ENCODE data around the gene ZRANB1.

The ZRANB1 gene

DNA sequence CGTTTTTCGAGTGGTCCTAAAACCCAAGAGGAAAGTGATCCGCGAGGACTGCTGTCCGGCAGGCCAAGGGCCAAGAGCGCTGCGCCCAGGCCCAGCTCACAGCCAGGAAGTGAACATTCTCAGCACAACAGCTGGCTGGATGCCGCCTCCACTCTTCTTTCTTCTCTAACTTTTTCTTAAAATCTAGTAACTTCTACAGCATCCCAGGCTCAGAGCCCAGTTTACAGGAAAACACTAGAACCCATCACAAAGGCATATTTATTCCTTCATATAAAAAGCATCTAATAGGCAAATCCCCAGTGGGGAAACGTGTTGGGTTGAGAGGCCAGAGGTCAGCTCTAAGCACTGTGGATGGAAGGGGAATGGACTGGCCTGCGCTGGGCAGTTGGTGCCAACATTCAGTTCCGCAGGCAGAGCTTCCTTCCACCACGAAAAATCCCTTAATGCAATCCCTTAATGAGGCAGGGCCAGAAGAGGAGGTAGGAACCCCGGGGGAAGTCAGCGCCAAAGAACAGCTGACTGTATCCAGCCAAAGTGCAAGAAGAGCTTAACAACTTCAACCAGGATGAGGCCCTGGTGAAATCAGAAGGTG is 74.8 kb downstream of the ZRANB1 start:
- Mint-ChIP-seq H3K36me3 (ENCODE audit: low read depth) (no peaks in the 10 kb centered on the region), H3K9me3 (no peaks in the 10 kb centered on the region), H3K4me1 (ENCODE audit: low read depth) (peaks cover 15% of the 10 kb centered on the region), H3K4me3 (no peak overlapping the region), H3K27ac (no peak overlapping the region), H3K27me3 (ENCODE audit: low read depth) (peaks cover 9% of the 10 kb centered on the region)

- H3K4me1 Mint-ChIP-seq (ENCODE audit: low read depth), result peaks cover 15% of the 10 kb centered on the region
- no peak overlapping the region for H3K27ac Mint-ChIP-seq
- no peaks in the 10 kb centered on the region for H3K9me3 Mint-ChIP-seq
- peaks cover 9% of the 10 kb centered on the region for H3K27me3 Mint-ChIP-seq (ENCODE audit: low read depth)
- H3K36me3 Mint-ChIP-seq (ENCODE audit: low read depth), result no peaks in the 10 kb centered on the region
- H3K4me3 Mint-ChIP-seq, result no peak overlapping the region
Observed at GRCh38 chr10:125017547-125018298, 75.8 kb downstream of the ZRANB1 start.

- peaks cover 9% of the 10 kb centered on the region for H3K27me3 Mint-ChIP-seq (ENCODE audit: low read depth)
- no peak overlapping the region for H3K4me3 Mint-ChIP-seq
- H3K27ac Mint-ChIP-seq, result no peak overlapping the region
- H3K4me1 Mint-ChIP-seq (ENCODE audit: low read depth), result peaks cover 15% of the 10 kb centered on the region
- no peaks in the 10 kb centered on the region for H3K36me3 Mint-ChIP-seq (ENCODE audit: low read depth)
- H3K9me3 Mint-ChIP-seq, result no peaks in the 10 kb centered on the region
Observed at GRCh38 chr10:125018576-125019143, 76.7 kb downstream of the ZRANB1 start.

DNA sequence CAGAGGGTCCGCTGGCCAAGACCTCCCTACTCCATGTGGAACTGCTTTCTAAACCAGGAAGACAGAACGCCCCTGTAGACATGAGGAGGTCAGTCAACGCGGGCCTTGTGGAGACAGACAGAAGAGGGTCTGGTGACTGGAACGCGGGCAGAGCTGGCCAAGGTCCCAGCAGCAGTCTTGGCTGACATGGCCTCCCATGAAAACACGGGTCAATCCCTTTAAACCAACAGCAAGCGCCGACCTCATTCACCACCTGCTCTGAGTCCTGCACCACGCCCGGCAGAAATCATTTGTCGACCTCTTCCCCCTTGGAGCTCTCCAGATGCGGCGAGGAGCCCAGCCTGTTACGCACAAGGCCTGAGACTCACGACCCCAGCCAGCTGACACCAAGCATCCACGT is 78.5 kb downstream of the ZRANB1 start:
- Mint-ChIP-seq H3K27me3 (ENCODE audit: low read depth) (peaks cover 2% of the 10 kb centered on the region), H3K4me3 (no peak overlapping the region), H3K4me1 (ENCODE audit: low read depth) (peaks cover 2% of the 10 kb centered on the region), H3K36me3 (ENCODE audit: low read depth) (no peaks in the 10 kb centered on the region), H3K9me3 (no peaks in the 10 kb centered on the region), H3K27ac (no peak overlapping the region)

DNA sequence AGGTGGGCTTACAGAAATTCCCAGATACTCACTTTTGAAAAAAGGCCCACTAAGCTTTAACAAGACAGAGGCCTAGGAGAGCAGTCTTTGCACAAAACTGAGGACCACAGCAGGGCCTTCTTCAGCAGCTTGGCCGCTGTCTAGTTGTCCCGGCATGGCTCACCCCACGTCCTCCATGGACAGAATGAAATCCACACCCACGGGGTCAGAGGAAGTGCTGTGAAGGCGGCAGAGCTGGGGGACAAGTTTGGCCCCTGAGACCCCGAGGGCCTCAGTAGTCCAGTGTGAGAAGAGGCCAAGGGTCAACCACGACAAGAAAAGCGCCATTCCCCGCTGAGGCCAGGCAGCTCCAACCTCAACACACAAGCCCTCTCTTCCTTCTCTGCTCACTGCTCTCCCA is 78.9 kb downstream of the ZRANB1 start:
- Mint-ChIP-seq H3K27me3 (ENCODE audit: low read depth) (no peaks in the 10 kb centered on the region), H3K4me3 (no peak overlapping the region), H3K4me1 (ENCODE audit: low read depth) (no peaks in the 10 kb centered on the region), H3K27ac (no peak overlapping the region), H3K9me3 (no peaks in the 10 kb centered on the region), H3K36me3 (ENCODE audit: low read depth) (no peaks in the 10 kb centered on the region)

DNA sequence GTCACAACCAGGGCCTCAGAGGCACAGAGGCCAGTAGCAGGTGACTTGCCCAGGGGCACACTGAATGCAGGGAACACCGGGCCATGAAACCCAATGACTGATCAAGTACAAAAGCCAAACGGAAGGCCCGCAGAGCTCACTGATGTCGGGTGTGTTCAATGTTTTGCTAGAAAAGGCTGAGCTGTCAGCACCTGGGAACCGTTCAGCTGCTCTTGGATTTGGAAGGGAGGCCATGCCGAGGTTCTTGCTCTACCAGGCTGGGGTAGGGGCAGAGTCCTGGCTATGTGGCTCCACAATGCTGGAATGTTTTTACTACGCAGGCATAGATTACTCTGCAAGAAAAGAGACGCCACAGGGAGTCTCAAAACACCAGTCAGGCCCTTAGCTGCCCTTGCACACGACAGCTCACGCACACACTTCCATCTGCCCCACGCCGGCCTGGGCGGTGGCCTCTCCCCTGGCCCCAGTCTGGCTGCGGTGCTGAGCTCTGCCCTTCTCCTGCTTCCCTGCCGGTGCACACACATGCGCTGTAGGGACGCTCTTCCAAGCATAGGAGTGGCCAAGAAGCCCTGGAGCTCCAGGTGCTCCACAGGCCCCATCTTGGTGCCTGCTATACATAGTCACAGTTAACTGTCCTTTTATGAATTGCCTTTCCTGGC is 79.9 kb downstream of the ZRANB1 start:
- no peaks in the 10 kb centered on the region for H3K36me3 Mint-ChIP-seq (ENCODE audit: low read depth)
- no peak overlapping the region for H3K4me3 Mint-ChIP-seq
- no peaks in the 10 kb centered on the region for H3K4me1 Mint-ChIP-seq (ENCODE audit: low read depth)
- H3K9me3 Mint-ChIP-seq, result no peaks in the 10 kb centered on the region
- no peaks in the 10 kb centered on the region for H3K27me3 Mint-ChIP-seq (ENCODE audit: low read depth)
- H3K27ac Mint-ChIP-seq, result no peak overlapping the region

DNA sequence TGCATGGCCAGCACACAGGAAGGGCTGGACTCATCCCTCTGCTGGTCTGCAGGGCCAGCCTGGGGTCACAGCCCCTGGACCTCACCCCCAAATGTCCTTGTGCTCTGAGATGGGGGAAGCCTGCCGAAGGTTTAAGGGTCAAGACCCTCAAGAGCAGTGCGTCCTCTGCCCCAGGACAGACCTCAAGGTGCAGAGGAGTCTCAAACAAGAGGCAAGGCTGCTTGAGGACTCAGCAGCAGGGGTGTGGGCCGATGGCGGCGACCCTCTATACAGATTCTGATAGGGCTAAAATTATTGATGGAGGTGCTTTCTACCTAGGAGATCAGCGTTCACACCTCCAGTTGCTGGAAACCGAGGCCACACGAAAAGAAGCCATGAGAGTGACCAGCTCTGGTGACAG is 80.7 kb downstream of the ZRANB1 start:
- Mint-ChIP-seq H3K4me3 (no peak overlapping the region), H3K4me1 (ENCODE audit: low read depth) (no peaks in the 10 kb centered on the region), H3K36me3 (ENCODE audit: low read depth) (no peaks in the 10 kb centered on the region), H3K27me3 (ENCODE audit: low read depth) (no peaks in the 10 kb centered on the region), H3K9me3 (no peaks in the 10 kb centered on the region), H3K27ac (no peak overlapping the region)

DNA sequence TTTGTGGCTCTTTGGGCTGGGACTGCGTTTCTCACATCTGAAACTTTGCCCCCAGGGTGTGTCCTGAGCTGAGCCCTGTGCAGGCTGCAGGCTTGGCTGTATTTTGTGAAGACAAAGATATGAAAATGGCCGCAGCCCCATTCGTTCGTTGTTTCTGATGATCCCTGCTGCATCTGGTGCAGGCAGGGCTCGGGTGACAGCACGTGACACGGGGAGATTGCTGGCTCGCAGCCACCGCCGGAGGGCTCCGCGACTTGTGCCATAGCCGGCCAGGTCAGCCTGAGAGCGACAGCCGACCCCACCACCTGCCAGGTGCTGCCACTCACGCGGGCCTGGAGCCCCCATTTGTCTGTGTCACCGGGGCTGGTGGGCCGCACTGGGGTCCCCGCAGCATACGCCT is 81.3 kb downstream of the ZRANB1 start:
- H3K4me3 Mint-ChIP-seq, result no peak overlapping the region
- no peaks in the 10 kb centered on the region for H3K27me3 Mint-ChIP-seq (ENCODE audit: low read depth)
- no peaks in the 10 kb centered on the region for H3K36me3 Mint-ChIP-seq (ENCODE audit: low read depth)
- no peaks in the 10 kb centered on the region for H3K9me3 Mint-ChIP-seq
- H3K27ac Mint-ChIP-seq, result no peak overlapping the region
- no peaks in the 10 kb centered on the region for H3K4me1 Mint-ChIP-seq (ENCODE audit: low read depth)

GRCh38 chr10:125023862-125024496 is 82.1 kb downstream of the ZRANB1 start:
- Mint-ChIP-seq H3K9me3 (no peaks in the 10 kb centered on the region), H3K4me1 (ENCODE audit: low read depth) (no peaks in the 10 kb centered on the region), H3K27ac (no peak overlapping the region), H3K36me3 (ENCODE audit: low read depth) (no peaks in the 10 kb centered on the region), H3K27me3 (ENCODE audit: low read depth) (no peaks in the 10 kb centered on the region), H3K4me3 (no peak overlapping the region)

DNA sequence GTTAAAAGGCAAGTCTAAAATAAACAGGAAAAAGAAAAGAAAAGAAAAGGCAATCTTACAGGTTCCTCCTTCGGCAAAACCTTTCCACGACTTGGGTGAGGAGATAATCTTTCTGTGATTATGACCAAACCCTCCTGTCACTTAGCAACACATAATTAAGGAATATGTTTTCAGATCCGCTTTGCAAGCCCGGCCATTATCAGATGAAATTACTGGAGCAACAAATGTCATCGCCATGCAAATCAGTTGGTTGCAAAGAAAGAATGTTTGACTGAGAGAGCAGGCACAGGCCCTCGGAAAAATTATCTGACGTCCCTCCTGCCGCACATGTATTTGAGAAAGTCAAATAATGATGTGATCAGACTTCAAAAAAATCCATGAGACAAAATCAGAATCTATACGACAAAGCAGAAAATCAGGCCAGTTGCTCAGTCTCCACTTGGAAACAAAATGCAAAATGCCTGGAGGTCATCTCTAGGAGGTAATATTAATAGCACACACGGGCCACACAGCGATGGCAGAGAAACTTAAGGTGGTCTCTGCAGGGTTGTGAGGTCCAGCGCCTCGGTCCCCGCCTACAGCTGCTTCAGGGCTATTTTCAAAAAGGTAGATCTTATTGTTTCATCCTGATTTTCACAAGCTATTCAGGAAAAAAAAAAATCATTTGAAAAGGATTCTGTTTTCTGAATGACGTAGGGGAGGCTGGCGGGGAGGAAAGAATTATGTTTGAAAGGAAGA is 82.7 kb downstream of the ZRANB1 start:
- no peaks in the 10 kb centered on the region for H3K27me3 Mint-ChIP-seq (ENCODE audit: low read depth)
- no peaks in the 10 kb centered on the region for H3K36me3 Mint-ChIP-seq (ENCODE audit: low read depth)
- H3K27ac Mint-ChIP-seq, result no peak overlapping the region
- H3K4me1 Mint-ChIP-seq (ENCODE audit: low read depth), result no peaks in the 10 kb centered on the region
- no peaks in the 10 kb centered on the region for H3K9me3 Mint-ChIP-seq
- H3K4me3 Mint-ChIP-seq, result no peak overlapping the region

DNA sequence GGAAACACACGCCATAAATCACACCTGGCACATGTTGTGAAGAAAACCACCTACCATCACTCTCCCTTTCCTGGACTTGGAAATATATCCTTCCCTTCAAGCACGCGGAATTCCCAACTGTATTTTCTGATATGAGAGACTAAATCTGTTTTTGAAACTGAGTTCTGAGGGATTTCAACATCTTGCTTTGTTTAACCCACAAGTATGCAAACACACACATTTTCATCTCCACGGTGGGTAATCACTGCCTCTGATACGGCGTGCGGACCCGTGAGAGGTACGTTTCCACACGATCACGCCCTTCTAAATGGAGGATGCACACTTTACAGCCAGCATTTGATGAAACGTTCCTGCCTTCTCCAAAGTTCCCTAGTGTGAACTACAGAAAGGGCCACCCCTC is 83.4 kb downstream of the ZRANB1 start:
- no peaks in the 10 kb centered on the region for H3K9me3 Mint-ChIP-seq
- no peaks in the 10 kb centered on the region for H3K4me1 Mint-ChIP-seq (ENCODE audit: low read depth)
- no peak overlapping the region for H3K27ac Mint-ChIP-seq
- no peak overlapping the region for H3K4me3 Mint-ChIP-seq
- no peaks in the 10 kb centered on the region for H3K36me3 Mint-ChIP-seq (ENCODE audit: low read depth)
- no peaks in the 10 kb centered on the region for H3K27me3 Mint-ChIP-seq (ENCODE audit: low read depth)

DNA sequence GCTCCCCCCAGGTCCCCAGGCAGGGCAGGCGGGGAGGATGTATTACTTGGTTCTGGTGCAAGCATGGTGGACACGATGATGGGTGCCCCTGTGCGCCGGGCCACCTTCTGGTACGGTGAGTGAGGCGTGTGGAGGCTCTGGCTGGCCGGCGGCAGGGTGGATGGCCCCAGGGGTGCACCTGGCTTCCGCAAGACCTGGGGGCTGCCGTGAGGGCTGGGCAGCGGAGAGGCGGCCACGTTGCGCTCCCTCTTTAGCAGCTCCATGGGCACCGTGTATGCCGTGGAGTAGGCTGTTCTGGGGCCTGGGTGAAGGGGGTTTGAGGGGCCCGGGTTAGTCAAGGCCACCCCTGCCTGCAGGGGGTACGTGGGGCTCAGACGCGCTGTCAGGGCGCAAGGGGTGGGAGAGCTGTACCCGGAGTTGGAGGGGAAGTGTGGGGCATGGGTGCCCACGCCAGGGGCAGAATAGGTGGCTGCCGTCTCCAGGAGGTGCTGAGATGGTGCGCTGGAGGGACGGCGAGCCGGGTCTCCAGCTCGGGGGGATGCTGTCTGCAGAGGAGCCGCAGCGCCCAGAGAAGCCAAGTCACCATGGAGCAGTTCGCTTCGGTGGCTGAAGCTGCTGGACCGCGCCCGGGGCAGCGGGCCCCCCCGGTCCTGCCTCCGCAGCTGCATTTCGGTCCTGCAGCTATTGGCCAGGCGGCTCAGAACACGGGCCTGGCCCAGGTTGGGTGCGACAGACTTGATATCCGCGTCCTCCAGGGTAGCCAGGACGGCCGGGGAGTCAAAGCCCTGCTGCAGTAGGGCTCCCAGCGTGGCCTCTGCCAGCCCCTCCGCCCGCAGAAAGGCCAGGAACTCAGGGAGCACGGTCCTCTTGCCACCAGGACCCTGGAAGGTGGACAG is 84.4 kb downstream of the ZRANB1 start:
- Mint-ChIP-seq H3K36me3 (ENCODE audit: low read depth) (no peaks in the 10 kb centered on the region), H3K27me3 (ENCODE audit: low read depth) (no peaks in the 10 kb centered on the region), H3K27ac (no peak overlapping the region), H3K4me3 (no peak overlapping the region), H3K4me1 (ENCODE audit: low read depth) (no peaks in the 10 kb centered on the region), H3K9me3 (no peaks in the 10 kb centered on the region)

- no peak overlapping the region for H3K4me3 Mint-ChIP-seq
- H3K27ac Mint-ChIP-seq, result no peak overlapping the region
- H3K36me3 Mint-ChIP-seq (ENCODE audit: low read depth), result no peaks in the 10 kb centered on the region
- no peaks in the 10 kb centered on the region for H3K4me1 Mint-ChIP-seq (ENCODE audit: low read depth)
- H3K9me3 Mint-ChIP-seq, result no peaks in the 10 kb centered on the region
- no peaks in the 10 kb centered on the region for H3K27me3 Mint-ChIP-seq (ENCODE audit: low read depth)
Observed at GRCh38 chr10:125026974-125027735, 85.2 kb downstream of the ZRANB1 start.
